KG1 (cell line): ENCODE results near the gene PECR.
"Not testable (repeated sequence)": the region's sequence is repeated elsewhere in the genome, so short reads cannot be mapped to it uniquely, and the experiment has no call there.

Experiments used
- DNase-seq: peaks from one replicate; lab custom pipeline; 2025; lab: John Stamatoyannopoulos, UW

The PECR gene

DNA sequence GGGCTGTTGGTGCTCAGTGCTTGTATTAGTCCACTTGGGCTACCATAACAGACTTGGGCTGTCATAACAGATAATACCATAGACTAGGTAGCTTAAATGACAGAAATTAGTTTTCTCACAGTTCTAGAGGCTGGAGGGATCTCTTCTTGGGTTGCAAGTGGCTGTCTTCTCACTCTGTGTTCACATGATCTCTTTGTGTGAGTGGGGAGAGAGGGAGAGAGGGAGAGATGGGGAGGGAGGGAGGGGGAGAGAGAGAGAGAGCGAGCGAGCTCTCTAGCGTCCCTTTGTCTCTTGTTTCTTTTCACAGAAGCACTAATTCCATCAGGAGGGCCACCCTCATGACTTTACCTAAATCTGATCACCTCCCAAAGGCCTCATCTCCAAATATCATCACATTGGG, 23.1 kb upstream of the PECR start:
- DNase-seq, result no peak

DNA sequence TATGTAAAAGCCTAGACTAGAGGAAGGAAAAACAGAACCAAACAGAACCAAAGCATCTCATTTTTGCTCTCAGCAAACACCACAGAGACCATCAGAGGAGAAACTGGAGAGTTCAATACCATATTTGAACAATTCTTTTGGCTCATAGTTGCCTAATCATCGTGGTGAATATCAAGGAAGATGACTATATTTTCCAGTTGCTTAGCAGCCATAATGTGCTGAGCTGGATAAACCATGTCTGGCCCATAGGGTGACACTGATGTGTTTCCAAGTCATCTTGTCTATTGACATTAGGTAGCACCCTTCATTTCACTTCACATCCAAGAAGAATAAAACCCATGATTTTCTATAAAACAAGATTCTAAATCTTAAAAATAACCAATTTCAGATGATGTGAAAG, 21.6 kb upstream of the PECR start:
- no peak for DNase-seq

- no peak for DNase-seq
These were observed 19.5 kb upstream of the PECR start for GRCh38 chr2:216101109-216101508.

GRCh38 chr2:216098421-216099334, 17.1 kb upstream of the PECR start:
- no peak for DNase-seq

DNA sequence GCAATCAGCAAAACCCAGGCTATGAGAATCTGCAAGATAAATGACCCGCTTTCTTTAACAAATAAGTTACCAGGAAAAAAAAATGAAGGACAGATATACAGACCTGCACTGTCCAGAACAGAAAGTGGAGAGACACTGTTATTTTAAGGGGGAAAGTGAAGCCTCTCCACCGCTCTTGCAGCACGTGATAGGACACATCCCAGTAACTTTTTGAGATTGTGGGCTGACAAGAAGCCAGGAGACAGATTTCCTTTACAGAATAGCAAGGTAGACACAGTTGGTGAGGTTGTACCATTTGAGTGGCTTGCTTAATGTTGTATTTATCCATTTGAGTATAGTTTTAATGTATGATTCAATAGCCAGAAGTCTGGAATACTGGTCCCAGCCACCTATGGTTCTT, 13.1 kb upstream of the PECR start:
- DNase-seq, result no peak

- no peak for DNase-seq
These were observed 11.0 kb upstream of the PECR start for GRCh38 chr2:216092646-216093045.

DNA sequence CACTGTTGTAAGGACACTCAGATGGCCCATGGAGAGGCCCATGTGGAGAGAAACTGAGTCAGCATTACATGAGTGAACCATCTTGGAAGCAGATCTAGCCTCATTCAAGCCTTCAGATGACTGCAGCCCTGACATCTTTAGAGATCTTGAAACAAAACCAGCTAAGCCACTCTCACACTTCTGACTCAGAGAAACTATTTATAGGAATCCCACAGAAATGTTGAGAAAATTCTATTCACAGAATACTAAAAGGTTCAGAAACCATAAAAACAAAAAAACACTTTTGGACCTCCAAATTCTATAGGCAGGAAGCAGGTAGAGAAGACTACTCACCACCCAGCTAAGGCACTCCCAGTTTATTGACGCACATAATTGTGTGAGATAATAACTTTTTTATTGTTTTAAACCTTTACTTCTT, 8.8 kb upstream of the PECR start:
- DNase-seq, result no peak

- DNase-seq, result no peak
These were observed 4.7 kb upstream of the PECR start for GRCh38 chr2:216086207-216086893.

DNA sequence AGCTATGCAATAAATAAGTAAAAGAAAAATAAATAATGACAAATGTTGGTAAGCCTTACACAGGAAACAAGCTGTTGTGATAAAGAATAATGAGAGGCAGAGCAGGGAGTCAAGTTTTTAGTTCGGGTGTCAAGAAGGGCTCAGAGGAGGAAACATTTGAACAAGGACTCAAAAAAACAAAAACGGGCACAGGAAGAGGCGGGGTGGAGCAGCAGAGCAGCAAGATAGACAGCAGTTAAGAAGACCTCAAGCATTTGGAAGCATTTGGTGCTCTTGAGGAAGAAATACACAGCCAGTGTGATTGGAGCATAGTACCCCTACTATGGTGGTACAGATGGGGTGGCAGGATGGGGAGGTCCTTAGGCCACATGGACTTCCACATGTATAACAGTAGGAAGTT, 2.9 kb upstream of the PECR start:
- no peak for DNase-seq

DNA sequence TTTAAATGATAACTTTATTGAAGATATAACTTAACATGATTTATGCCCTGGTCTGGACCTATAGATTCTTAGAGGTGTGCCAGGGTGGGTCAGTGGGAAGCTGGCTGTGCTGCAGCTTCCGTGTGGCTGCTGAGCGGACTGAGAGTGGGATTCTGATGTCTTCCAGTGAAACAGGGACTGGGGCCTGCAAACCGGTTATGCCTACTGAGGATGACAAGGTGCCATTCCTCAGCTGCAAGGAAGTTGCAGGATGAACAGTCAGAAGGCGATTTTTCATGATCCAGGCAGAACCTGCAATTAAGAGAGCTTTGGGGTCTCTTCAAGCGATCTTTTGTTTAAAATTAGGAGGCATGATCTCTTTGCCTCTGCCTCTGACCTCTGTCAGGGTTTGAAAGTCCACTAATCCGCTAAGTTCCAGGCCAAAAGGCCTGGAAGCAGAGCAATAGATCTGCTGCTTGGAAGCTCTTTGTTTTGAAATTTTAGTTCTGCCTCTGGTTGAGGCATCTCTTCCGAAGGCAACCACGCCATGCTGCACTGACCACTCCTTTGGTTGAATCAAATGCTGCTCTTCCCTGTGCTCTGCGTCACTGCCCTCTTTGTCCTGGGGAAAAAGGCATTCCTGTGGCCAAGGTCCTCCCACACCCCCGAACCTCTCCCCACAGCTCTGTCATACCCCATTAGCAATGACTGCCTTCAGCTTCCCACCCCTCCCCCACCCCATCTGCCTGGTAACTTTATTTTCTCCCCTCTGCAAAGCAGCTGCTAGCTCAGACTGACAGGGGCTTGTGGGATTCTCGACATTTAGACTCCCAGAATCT, 2.1 kb upstream of the PECR start:
- DNase-seq, result no peak

GRCh38 chr2:216082805-216083204, 1.2 kb upstream of the PECR start:
- DNase-seq, result no peak

DNA sequence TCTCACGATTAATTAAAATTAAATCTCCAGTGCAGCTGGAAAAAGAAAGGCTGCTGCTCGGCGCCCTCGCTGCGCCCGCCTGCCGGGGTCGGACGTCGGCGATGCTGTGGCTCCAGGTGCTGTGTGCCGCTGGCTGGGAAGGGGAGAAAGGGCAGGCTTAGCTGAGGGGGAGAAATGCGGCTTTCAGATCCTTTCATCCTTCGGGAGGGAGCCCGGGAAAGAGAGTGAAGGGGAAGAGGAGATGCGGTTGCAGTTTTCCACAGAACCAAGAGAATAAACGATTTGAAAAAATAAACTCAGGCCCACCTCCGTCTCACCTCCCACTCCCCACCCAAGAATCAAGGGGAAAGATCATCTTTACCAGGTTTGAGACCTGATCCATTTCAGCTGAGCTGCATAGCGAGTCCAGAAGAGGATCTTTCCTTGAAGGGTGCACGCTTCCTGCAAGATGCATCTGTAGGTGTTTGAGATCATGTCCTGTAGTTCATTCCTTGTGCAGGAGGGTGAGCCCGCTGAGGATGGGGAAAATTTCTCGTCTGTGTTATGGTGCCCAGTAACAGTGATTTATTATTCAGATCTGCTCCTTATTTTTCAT, 605 bp upstream of the PECR start:
- no peak for DNase-seq

DNA sequence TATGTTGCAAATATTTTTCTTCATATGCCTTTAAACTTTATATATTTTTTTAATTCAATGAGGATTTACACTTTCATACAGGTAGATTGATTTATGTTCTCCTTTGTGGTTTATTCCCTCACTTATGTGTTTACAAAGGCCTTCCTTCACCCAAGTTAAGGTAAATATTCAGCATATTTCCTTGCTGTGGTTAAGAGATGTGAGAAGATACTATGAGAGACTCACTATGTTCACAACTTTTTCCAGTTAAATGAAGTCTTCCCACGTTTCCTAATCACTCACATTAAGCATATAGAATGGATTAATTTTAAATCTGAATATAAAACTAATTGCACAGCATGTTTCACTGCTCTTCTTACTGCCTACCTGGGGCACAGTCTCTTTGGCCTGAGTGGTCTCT, 597 bp downstream of the PECR start:
- no peak for DNase-seq

DNA sequence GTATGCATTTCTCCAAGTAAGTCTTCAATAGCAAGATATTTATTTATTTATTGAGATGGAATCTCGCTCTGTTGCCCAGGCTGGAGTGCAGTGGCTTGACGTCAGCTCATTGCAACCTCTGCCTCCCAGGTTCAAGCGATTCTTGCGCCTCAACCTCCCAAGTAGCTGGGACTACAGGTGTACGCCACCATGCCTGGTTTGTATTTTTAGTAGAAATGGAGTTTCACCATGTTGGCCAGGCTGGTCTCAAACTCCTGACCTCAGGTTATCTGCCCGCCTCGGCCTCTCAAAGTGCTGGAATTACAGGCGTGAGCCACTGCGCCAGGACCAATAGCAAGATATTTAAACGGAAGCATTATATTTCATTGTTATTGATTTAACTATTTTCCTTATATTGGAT, 1.6 kb downstream of the PECR start:
- not testable (repeated sequence) for DNase-seq

- no peak for DNase-seq
These were observed 2.8 kb downstream of the PECR start for GRCh38 chr2:216078776-216079175.

- no peak for DNase-seq
These were observed 5.8 kb downstream of the PECR start for GRCh38 chr2:216075510-216076485.

DNA sequence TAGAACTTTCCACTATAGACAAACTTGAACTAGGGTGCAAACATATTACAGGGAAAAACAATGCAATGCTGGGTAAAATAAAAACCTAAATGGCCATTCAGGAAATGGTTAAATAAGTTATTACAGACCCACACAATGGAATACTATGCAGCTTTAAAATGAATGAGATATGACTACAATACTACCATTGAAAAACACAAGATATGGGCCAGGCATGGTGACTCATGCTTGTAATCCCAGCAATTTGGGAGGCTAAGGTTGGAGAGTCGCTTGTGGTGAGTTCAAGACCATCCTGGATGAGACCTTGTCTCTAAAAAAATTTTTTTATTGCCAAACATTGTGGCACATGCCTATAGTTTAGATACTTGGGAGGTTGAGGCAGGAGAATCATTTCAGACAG, 6.8 kb downstream of the PECR start:
- DNase-seq, result no peak

DNA sequence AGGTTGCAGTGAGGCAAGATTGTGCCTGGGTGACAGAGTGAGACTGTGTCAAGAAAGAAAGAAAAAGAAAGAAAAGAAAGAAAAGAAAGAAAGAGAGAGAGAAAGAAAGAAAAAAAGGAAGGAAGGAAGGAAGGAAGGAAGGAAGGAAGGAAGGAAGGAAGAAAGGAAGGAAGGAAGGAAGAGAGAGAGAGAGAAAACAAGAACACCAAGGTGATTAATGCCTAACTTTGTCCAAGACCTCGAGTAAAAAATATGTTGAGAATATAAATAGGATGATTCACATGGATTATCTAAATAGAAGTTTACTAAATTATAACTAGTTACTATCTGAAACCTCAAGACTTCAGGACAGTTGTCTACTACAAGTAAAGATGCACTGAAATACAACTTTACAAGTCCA, 7.2 kb downstream of the PECR start:
- DNase-seq, result no peak

GRCh38 chr2:216073773-216074172, 7.8 kb downstream of the PECR start:
- DNase-seq, result no peak

- DNase-seq, result no peak
These were observed 9.1 kb downstream of the PECR start for GRCh38 chr2:216072473-216072872.
